Neural cell (in vitro differentiated cells): ENCODE results near the gene PLEKHF1. TPM values are rescaled to one million over a fixed set of nuclear protein-coding genes. Genes with fewer than 3 reads are reported as not detected.

Experiments used
- H2AFZ ChIP-seq: fragments of 200-600, 300-800 bp; sonication (generic), shearing (Covaris generic); 2 replicates; pipeline ENCODE4 v1.6.0; 2014; ENCODE audit warnings: low read depth, mild to moderate bottlenecking, antibody characterized with exemption, low read length, moderate library complexity
- H3F3A ChIP-seq: fragments of 200-600 bp; shearing (Covaris generic); 2 replicates; pipeline ENCODE4 v1.6.1; 2016; ENCODE audit warnings: mild to moderate bottlenecking, moderate library complexity, mixed read lengths, antibody characterized with exemption, low read length; ENCODE audit not compliant: insufficient read depth, poor library complexity, severe bottlenecking
- H3K27ac ChIP-seq: fragments of 200-600, 300-800 bp; sonication (generic), shearing (Covaris generic); 2 replicates; pipeline ENCODE4 v1.5.1; 2014; ENCODE audit warnings: mild to moderate bottlenecking, low read length, moderate library complexity
- H3K27me3 ChIP-seq: fragments of 300-800, 200-600 bp; sonication (generic), shearing (Covaris generic); 2 replicates; pipeline ENCODE4 v1.6.0; 2014; ENCODE audit warnings: mild to moderate bottlenecking, low read depth, low read length, moderate library complexity; ENCODE audit not compliant: insufficient read depth
- H3K36me3 ChIP-seq: fragments of 300-800, 200-600 bp; sonication (generic), shearing (Covaris generic); 2 replicates; pipeline ENCODE4 v1.5.1; 2014; ENCODE audit warnings: mild to moderate bottlenecking, antibody characterized with exemption, low read length, moderate library complexity; ENCODE audit not compliant: insufficient read depth
- H3K4me2 ChIP-seq: fragments of 300-800, 200-600 bp; sonication (generic), shearing (Covaris generic); 2 replicates; pipeline ENCODE4 v1.6.0; 2014; ENCODE audit warnings: mild to moderate bottlenecking, low read length
- H3K4me3 ChIP-seq: fragments of 300-800, 200-600 bp; sonication (generic), shearing (Covaris generic); 2 replicates; pipeline ENCODE4 v1.5.1; 2014; ENCODE audit warnings: mild to moderate bottlenecking, low read length, moderate library complexity
- H3K79me2 ChIP-seq: fragments of 200-600 bp; shearing (Covaris generic); replicated peaks from 2 replicates; pipeline ENCODE4 v1.6.0; 2014; ENCODE audit warnings: mild to moderate bottlenecking, low read length, moderate library complexity; ENCODE audit not compliant: insufficient read depth
- H3K9ac ChIP-seq: fragments of 300-800, 200-600 bp; sonication (generic), shearing (Covaris generic); 2 replicates; pipeline ENCODE4 v1.6.1; 2016; ENCODE audit warnings: mild to moderate bottlenecking, low read length, mixed read lengths
- H3K9me2 ChIP-seq: fragments of 200-600 bp; shearing (Covaris generic); 2 replicates; pipeline ENCODE4 v1.6.1; 2016; ENCODE audit warnings: mild to moderate bottlenecking, low read length, mixed read lengths; ENCODE audit not compliant: insufficient read depth
- H3K9me3 ChIP-seq: fragments of 200-600, 300-800 bp; sonication (generic), shearing (Covaris generic); 2 replicates; pipeline ENCODE4 v1.6.1; 2016; ENCODE audit warnings: mild to moderate bottlenecking, mixed run types, low read length, moderate library complexity, mixed read lengths
- H4K20me1 ChIP-seq: fragments of 200-600 bp; shearing (Covaris generic); 2 replicates; pipeline ENCODE4 v1.6.1; 2016; ENCODE audit warnings: mild to moderate bottlenecking, mixed run types; ENCODE audit not compliant: insufficient read depth
- EP300 ChIP-seq: fragments of 450-650 bp; conservative IDR thresholded peaks from 2 replicates; pipeline ENCODE4 v1.6.1; 2014; ENCODE audit warnings: antibody characterized with exemption, mild to moderate bottlenecking, moderate library complexity; ENCODE audit not compliant: poor library complexity, severe bottlenecking
- EZH2 ChIP-seq: fragments of 200-600, 300-800 bp; shearing (Covaris generic), sonication (generic); IDR thresholded peaks from 2 replicates; pipeline ENCODE4 v1.6.1; 2014; ENCODE audit warnings: antibody characterized with exemption, low read length, borderline replicate concordance, mild to moderate bottlenecking; ENCODE audit not compliant: insufficient read depth, poor library complexity, severe bottlenecking
- MXI1 ChIP-seq: fragments of 450-650 bp; conservative IDR thresholded peaks from 2 replicates; pipeline ENCODE4 v1.6.1; 2014; ENCODE audit warnings: antibody characterized with exemption, mild to moderate bottlenecking; ENCODE audit not compliant: poor library complexity, severe bottlenecking
- POLR2AphosphoS5 ChIP-seq: IDR thresholded peaks from 2 replicates; pipeline ENCODE4 v1.6.1; 2012
- RAD21 ChIP-seq: fragments of 450-650 bp; conservative IDR thresholded peaks from 2 replicates; pipeline ENCODE4 v1.6.1; 2014; ENCODE audit warnings: antibody characterized with exemption, mild to moderate bottlenecking, moderate library complexity
- SMC3 ChIP-seq: fragments of 450-650 bp; conservative IDR thresholded peaks from 2 replicates; pipeline ENCODE4 v1.6.1; 2014; ENCODE audit warnings: antibody characterized with exemption, mild to moderate bottlenecking, moderate library complexity; ENCODE audit not compliant: poor library complexity
- TAF1 ChIP-seq: IDR thresholded peaks from 2 replicates; pipeline ENCODE4 v1.6.1; 2012; ENCODE audit warnings: low read depth
- polyA plus RNA-seq: library from polyadenylated mRNA; depleted of rRNA; stranded (reverse); fragments of >200 nt; gene quantifications from 2 replicates; pipeline ENCODE4 v1.2.3, GENCODE V29; 2014
- TF ChIP-seq, protein P1 (sequence below): fragments of 450-650 bp; IDR thresholded peaks from 2 replicates; pipeline ENCODE4 v1.5.1; 2014; ENCODE audit warnings: antibody characterized with exemption, mild to moderate bottlenecking, moderate library complexity; ENCODE audit not compliant: poor library complexity, severe bottlenecking
- TF ChIP-seq, protein P2 (sequence below): IDR thresholded peaks from 2 replicates; pipeline ENCODE4 v1.6.1; 2012; ENCODE audit warnings: borderline replicate concordance

The PLEKHF1 gene
- polyA plus RNA-seq, 1 donor from 2014 or later = not detected

DNA sequence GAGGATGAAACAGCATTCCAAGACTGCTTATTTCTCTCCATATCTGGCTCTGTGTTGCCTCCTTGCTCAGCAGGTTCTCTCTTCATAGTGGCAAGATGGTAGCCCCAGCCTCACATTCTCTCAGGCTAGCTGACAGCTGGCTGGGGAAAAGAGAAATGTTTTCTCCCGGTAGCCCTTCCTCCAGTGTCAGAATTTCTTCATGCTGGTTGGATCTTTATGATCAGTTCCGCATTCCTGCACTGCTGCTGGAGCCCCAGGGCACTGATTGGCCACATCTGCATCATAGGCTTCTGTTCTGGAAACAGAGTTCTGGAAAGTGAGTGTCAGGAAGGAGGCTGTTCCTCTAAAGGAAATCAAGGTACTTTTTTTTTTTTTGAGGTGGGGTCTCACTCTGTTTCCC is 34.6 kb upstream of the PLEKHF1 start:
- Histone ChIP-seq H2AFZ (no peak overlapping the region), H4K20me1 (no peaks in the 10 kb centered on the region)
- TF ChIP-seq, protein P1, sequence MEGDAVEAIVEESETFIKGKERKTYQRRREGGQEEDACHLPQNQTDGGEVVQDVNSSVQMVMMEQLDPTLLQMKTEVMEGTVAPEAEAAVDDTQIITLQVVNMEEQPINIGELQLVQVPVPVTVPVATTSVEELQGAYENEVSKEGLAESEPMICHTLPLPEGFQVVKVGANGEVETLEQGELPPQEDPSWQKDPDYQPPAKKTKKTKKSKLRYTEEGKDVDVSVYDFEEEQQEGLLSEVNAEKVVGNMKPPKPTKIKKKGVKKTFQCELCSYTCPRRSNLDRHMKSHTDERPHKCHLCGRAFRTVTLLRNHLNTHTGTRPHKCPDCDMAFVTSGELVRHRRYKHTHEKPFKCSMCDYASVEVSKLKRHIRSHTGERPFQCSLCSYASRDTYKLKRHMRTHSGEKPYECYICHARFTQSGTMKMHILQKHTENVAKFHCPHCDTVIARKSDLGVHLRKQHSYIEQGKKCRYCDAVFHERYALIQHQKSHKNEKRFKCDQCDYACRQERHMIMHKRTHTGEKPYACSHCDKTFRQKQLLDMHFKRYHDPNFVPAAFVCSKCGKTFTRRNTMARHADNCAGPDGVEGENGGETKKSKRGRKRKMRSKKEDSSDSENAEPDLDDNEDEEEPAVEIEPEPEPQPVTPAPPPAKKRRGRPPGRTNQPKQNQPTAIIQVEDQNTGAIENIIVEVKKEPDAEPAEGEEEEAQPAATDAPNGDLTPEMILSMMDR = no peak
- no peak for TF ChIP-seq EP300
- no peak for TF ChIP-seq POLR2AphosphoS5
- no peak for TF ChIP-seq SMC3
- TF ChIP-seq, protein P2, sequence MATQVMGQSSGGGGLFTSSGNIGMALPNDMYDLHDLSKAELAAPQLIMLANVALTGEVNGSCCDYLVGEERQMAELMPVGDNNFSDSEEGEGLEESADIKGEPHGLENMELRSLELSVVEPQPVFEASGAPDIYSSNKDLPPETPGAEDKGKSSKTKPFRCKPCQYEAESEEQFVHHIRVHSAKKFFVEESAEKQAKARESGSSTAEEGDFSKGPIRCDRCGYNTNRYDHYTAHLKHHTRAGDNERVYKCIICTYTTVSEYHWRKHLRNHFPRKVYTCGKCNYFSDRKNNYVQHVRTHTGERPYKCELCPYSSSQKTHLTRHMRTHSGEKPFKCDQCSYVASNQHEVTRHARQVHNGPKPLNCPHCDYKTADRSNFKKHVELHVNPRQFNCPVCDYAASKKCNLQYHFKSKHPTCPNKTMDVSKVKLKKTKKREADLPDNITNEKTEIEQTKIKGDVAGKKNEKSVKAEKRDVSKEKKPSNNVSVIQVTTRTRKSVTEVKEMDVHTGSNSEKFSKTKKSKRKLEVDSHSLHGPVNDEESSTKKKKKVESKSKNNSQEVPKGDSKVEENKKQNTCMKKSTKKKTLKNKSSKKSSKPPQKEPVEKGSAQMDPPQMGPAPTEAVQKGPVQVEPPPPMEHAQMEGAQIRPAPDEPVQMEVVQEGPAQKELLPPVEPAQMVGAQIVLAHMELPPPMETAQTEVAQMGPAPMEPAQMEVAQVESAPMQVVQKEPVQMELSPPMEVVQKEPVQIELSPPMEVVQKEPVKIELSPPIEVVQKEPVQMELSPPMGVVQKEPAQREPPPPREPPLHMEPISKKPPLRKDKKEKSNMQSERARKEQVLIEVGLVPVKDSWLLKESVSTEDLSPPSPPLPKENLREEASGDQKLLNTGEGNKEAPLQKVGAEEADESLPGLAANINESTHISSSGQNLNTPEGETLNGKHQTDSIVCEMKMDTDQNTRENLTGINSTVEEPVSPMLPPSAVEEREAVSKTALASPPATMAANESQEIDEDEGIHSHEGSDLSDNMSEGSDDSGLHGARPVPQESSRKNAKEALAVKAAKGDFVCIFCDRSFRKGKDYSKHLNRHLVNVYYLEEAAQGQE = no peak
- TF ChIP-seq TAF1 = no peak
- TF ChIP-seq EZH2 = no peak
- no peak for TF ChIP-seq MXI1
- TF ChIP-seq RAD21 = no peak

DNA sequence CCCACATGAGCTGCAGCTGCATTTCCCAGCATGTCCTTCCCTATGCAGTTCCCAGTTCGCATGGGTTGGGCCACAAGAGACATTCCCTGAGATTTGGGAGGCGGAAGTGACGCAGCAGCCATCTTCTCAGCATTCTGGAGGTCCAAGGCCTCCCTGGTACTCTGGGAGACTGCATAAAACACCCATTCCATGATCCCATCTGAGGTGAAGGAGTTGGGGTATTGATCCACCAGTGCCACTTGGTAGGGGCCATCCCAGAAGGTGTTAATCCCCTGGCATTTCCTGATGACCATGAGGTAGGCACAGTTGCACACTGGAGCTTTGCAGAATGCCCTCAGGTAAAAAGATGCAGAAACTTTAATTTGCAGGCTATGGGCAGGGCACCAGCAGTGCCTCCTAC is 33.8 kb upstream of the PLEKHF1 start:
- Histone ChIP-seq H3K79me2 (no peaks in the 10 kb centered on the region), H3F3A (no peaks in the 10 kb centered on the region), H3K4me2 (no peak overlapping the region), H3K9ac (no peak overlapping the region), H3K36me3 (no peaks in the 10 kb centered on the region), H2AFZ (no peak overlapping the region), H3K27ac (no peak overlapping the region), H4K20me1 (no peaks in the 10 kb centered on the region), H3K4me3 (no peak overlapping the region), H3K9me2 (no peaks in the 10 kb centered on the region), H3K9me3 (no peaks in the 10 kb centered on the region), H3K27me3 (no peaks in the 10 kb centered on the region)
- TF ChIP-seq TAF1 (no peak), POLR2AphosphoS5 (no peak), EP300 (no peak), SMC3 (no peak), RAD21 (no peak), MXI1 (no peak), EZH2 (no peak)
- TF ChIP-seq, protein P1 = no peak
- TF ChIP-seq, protein P2 = no peak

More for the DNA sequence above, 34.6 kb upstream of the PLEKHF1 start:
- Histone ChIP-seq H3K9me3 (no peaks in the 10 kb centered on the region), H3K4me3 (no peak overlapping the region), H3K4me2 (no peak overlapping the region), H3K9ac (no peak overlapping the region), H3F3A (no peaks in the 10 kb centered on the region), H3K27ac (no peak overlapping the region), H3K9me2 (no peaks in the 10 kb centered on the region), H3K27me3 (no peaks in the 10 kb centered on the region), H3K36me3 (no peaks in the 10 kb centered on the region), H3K79me2 (no peaks in the 10 kb centered on the region)
